ENCODE data around the gene ITGA2B. TPM values are rescaled to one million over a fixed set of nuclear protein-coding genes. Genes with fewer than 3 reads are reported as not detected.
A peak's percentile ranks its signal among the peaks of the same experiment; 100 is the strongest.

ITGA2B gene
- total and polyA plus RNA-seq, 2 of the 13 experiments (the other 11 are each of a cell fraction or from before 2014, with no cell fraction given), result 0.38 to 1.1 TPM

GRCh38 chr17:44386182-44386525, 3.3 kb downstream of the ITGA2B start (continued):
- TF ChIP-seq ZNF414 (CRISPR knock-in tag; IDR thresholded peaks at IDR 0.05) (0 out of 2 replicates have a peak, but pooled peaks have one; percentile 53), KMT2B (CRISPR knock-in tag; IDR thresholded peaks at IDR 0.05) (no peak), ZNF788 (CRISPR knock-in tag; IDR thresholded peaks at IDR 0.05; ENCODE audit: borderline replicate concordance) (0 out of 2 replicates have a peak, but pooled peaks have one; percentile 6), HIC2 (CRISPR knock-in tag; IDR thresholded peaks at IDR 0.05; ENCODE audit: low read depth) (0 out of 2 replicates have a peak, but pooled peaks have one; percentile 2), SRSF1 (optimal IDR thresholded peaks at IDR 0.05; ENCODE audit: low read depth, low read length) (no peak)

GRCh38 chr17:44385287-44386181, 3.9 kb downstream of the ITGA2B start:
- WGBS (ENCODE audit: low lambda C conversion rate), result 18% methylated on average over 38 of the region's 68 CpGs
- BruUV-seq (replicated peaks), result TSS peak; percentile 54
- intact Hi-C loops (cut with micrococcal nuclease; ENCODE audit: unreplicated experiment), result no loop called here
- no peak for TF ChIP-seq SP1 (IDR thresholded peaks at IDR 0.05)
- TF ChIP-seq SP1 (CRISPR knock-in tag; IDR thresholded peaks at IDR 0.05), result peak; percentile 56
- no peak for TF ChIP-seq NONO (IDR thresholded peaks at IDR 0.05)
- peak; percentile 35; the same call in 1 of the 2 replicates for TF ChIP-seq NONO (CRISPR knock-in tag; conservative IDR thresholded peaks at IDR 0.05)
- no peak for TF ChIP-seq RARA (CRISPR knock-in tag; IDR thresholded peaks at IDR 0.05)
- TF ChIP-seq PATZ1 (CRISPR knock-in tag; IDR thresholded peaks at IDR 0.05), result peak; percentile 65; the same call in 1 of the 2 replicates
- 0 out of 2 replicates have a peak, but pooled peaks have one; percentile 44 for TF ChIP-seq FOXC1 (CRISPR knock-in tag; IDR thresholded peaks at IDR 0.05; ENCODE audit: borderline replicate concordance)
- 0 out of 2 replicates have a peak, but pooled peaks have one; percentile 38 for TF ChIP-seq HNF1B (CRISPR knock-in tag; IDR thresholded peaks at IDR 0.05)
- peak; percentile 24; the same call in 1 of the 2 replicates for TF ChIP-seq GATAD1 (CRISPR knock-in tag; IDR thresholded peaks at IDR 0.05)
- TF ChIP-seq MXD4 (CRISPR knock-in tag; IDR thresholded peaks at IDR 0.05), result 0 out of 2 replicates have a peak, but pooled peaks have one; percentile 46
- TF ChIP-seq ZNF672 (CRISPR knock-in tag; IDR thresholded peaks at IDR 0.05), result no peak

More at GRCh38 chr17:44385287-44386181, 3.9 kb downstream of the ITGA2B start:
- DNase-seq (ENCODE audit: low spot score) (peak; percentile 65), ATAC-seq (peak; percentile 73), FAIRE-seq (peak; percentile 4)
- H3K4me1 ChIP-seq (ENCODE audit: insufficient read depth, low read length), result peaks cover 34% of the 10 kb centered on the region
- peaks cover 15 to 54% of the 10 kb centered on the region in 2 experiments for H3K27me3 ChIP-seq (ENCODE audit: control insufficient read depth in 1 of 2, insufficient read depth in 2 of 2, low read length in 2 of 2)
- POLR2A ChIA-PET, result interaction anchor here (0.5 to 2.0 kb wide), 13 partner anchors 10 to 812 kb away, joined by 3 to 12 read pairs (median 5); partner anchors contain the start of genes FAM171A2, GPATCH8 and GRN
- peak overlapping the region; percentile 58 to 83 (median 61) for H3K4me3 ChIP-seq (replicated peaks in 1 of 3; ENCODE audit: insufficient read depth in 1 of 3, low read depth in 2 of 3, low read length in 3 of 3)
- H3K9ac ChIP-seq (ENCODE audit: insufficient read depth, low read depth, low read length), result peak overlapping the region; percentile 64
- no peaks in the 10 kb centered on the region for H4K20me1 ChIP-seq (ENCODE audit: insufficient read depth, low read length)
- peak overlapping the region; percentile 79 for H2AFZ ChIP-seq (ENCODE audit: low read length)
- CTCF ChIA-PET (ENCODE audit: low intra/inter-chr PET ratio, low total read pairs), result interaction anchor here (0.8 kb wide), 1 partner anchor 138 kb away, joined by 3 read pairs; no protein-coding TSS in a partner anchor
- in situ Hi-C loops (cut with HindIII; ENCODE audit: extremely low pct_ligation_motif_present, low pct_unique_long_range_greater_than_20kb), result no loop called here
- H3K79me2 ChIP-seq (ENCODE audit: insufficient read depth, low read length), result no peaks in the 10 kb centered on the region
- peak overlapping the region; percentile 96 for H3K4me2 ChIP-seq (ENCODE audit: low read depth, low read length)
- no peaks in the 10 kb centered on the region for H3K9me3 ChIP-seq (ENCODE audit: low read length)
- no peaks in the 10 kb centered on the region for H3K36me3 ChIP-seq (replicated peaks in 1 of 2; ENCODE audit: control insufficient read depth in 1 of 2, insufficient read depth in 2 of 2, low read length in 2 of 2)
- H3K27ac ChIP-seq (ENCODE audit: extremely low read length, insufficient read depth, low read length), result no peak overlapping the region
